ENCODE results near the gene DDAH2. TPM values are rescaled to one million over a fixed set of nuclear protein-coding genes. Genes with fewer than 3 reads are reported as not detected.

The DDAH2 gene, protein sequence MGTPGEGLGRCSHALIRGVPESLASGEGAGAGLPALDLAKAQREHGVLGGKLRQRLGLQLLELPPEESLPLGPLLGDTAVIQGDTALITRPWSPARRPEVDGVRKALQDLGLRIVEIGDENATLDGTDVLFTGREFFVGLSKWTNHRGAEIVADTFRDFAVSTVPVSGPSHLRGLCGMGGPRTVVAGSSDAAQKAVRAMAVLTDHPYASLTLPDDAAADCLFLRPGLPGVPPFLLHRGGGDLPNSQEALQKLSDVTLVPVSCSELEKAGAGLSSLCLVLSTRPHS
- 10.2 and 10.9 TPM in 2 replicates for total RNA-seq (2013; cell fraction: nucleolus; rRNA removed)
- 6.6 and 9.5 TPM in 2 replicates for total RNA-seq (2014; rRNA removed)
- 4.7 and 6.3 TPM in 2 replicates for total RNA-seq (2014; rRNA removed; fragmentation: Illumina TruSeq; extraction: Trizol)
- 8.3 and 10.8 TPM in 2 replicates for total RNA-seq (2021)
- polyA plus RNA-seq (2011; ENCODE audit: low read depth): 3.3 TPM
- polyA plus RNA-seq (2011; rRNA removed): 2.1 and 3.5 TPM in 2 replicates
- 7.7 and 11.3 TPM in 2 replicates for polyA plus RNA-seq (2011; cell fraction: cytosol; rRNA removed)
- 58.7 and 72.3 TPM in 2 replicates for polyA plus RNA-seq (2011; cell fraction: nucleus; rRNA removed)
- polyA plus RNA-seq (2012): 6.6 and 8.1 TPM in 2 replicates
- polyA plus RNA-seq (2014; fragmentation: Illumina TruSeq; extraction: Trizol): 0.35 and 2.1 TPM in 2 replicates
- polyA plus RNA-seq (2014; fragmentation: Nextera tagmentation; extraction: Ambion mirVana): 1 to 10 TPM in 1 of 2 experiments, under 1 TPM in 1; 0.35 to 2.1 TPM
- polyA plus RNA-seq (2014; rRNA removed): 9.9 and 12.2 TPM in 2 replicates
- polyA plus RNA-seq (2016; fragmentation: Nextera tagmentation; extraction: Ambion mirVana): 1 to 10 TPM; 6.1 to 7.2 TPM
- 1.6 and 2.7 TPM in 2 replicates for polyA minus RNA-seq (2011; rRNA and poly(A)+ RNA removed)
- 1.3 and 2.2 TPM in 2 replicates for polyA minus RNA-seq (2011; cell fraction: cytosol; rRNA and poly(A)+ RNA removed)
- polyA minus RNA-seq (2011; cell fraction: nucleus; rRNA and poly(A)+ RNA removed): 5.1 and 9.6 TPM in 2 replicates
- percentile 69 among the genes with signal in this experiment for Bru-seq, nascent RNA
- percentile 84 among the genes with signal in this experiment for BruChase-seq, experiment 1, labeled RNA remaining after a 6-hour chase
- BruChase-seq, experiment 2, labeled RNA remaining after a 2-hour chase: percentile 78 among the genes with signal in this experiment
- long read RNA-seq, experiment 1, partial matches to known transcripts: 0 of 1 reads
- long read RNA-seq, experiment 1, other reads (novel, unspliced or antisense): 0 of 1 reads
- long read RNA-seq, experiment 2: 0 reads

DNA sequence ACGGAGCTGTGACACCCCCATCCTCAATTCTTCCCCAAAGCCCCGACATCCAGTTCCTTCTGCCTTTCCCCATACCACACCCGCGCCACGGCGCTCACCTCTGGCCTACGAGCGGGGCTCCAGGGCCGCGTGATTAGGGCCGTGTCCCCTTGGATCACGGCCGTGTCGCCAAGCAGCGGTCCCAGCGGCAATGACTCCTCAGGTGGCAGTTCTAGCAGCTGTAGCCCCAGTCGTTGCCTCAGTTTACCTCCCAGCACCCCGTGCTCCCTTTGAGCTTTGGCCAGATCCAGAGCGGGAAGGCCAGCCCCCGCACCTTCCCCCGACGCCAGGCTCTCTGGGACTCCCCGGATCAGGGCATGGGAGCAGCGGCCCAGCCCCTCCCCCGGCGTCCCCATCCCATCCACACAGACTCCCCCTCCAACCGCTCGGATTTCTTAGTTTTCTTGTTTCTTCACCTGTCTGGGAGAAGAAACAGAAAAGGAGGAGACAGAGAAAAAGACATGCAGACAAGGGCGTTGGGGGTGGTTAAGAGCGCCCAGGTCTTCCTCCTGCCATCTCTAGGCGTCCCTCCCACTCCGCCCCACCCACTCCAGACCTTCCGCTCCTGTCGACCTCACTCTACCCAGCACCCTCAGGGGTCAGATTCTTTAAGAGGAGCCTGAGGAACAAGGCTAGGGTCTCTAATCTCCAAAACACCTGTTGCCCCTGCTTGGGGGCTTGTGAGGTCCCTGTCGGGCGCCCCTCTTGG is at the start of gene DDAH2:
Gene DDAH2 (minus strand): TSS at position 533 of the 748 bp plus-strand sequence. CDS start 138 bp downstream, at position 395.
- Histone ChIP-seq H3K9ac (ENCODE audit: control insufficient read depth, insufficient read depth, low read length) (peak within 1 kb of the TSS; percentile 25; the same call in 1 of the 2 replicates), H3K4me2 (ENCODE audit: control insufficient read depth, insufficient read depth) (peak within 1 kb of the TSS; percentile 98), H4K20me1 (ENCODE audit: control insufficient read depth, insufficient read depth) (no peaks in the 10 kb centered on the region), H3K27ac (ENCODE audit: control insufficient read depth, insufficient read depth) (peak within 1 kb of the TSS; percentile 60; the same call in 1 of the 2 replicates), H2AFZ (ENCODE audit: control insufficient read depth, low read depth, low read length) (peak within 1 kb of the TSS; percentile 29), H3K9me3 (replicated peaks; ENCODE audit: control insufficient read depth, insufficient read depth, low read length) (no peaks in the 10 kb centered on the region), H3K27me3 (replicated peaks in 1 of 2; ENCODE audit: control insufficient read depth in 2 of 2, insufficient read depth in 2 of 2, low read length in 1 of 2) (no peaks in the 10 kb centered on the region), H3K4me1 (ENCODE audit: control insufficient read depth, insufficient read depth, low read length) (peaks cover 28% of the 10 kb centered on the region), H3K4me3 (peak within 1 kb of the TSS; percentile 78), H3K79me2 (ENCODE audit: control insufficient read depth, insufficient read depth, low read length) (peaks cover 10% of the 10 kb centered on the region), H3K36me3 (ENCODE audit: control insufficient read depth in 2 of 2, insufficient read depth in 2 of 2, low read length in 1 of 2) (peaks cover 3 to 13% of the 10 kb centered on the region in 2 experiments)
- peak; percentile 30 for ATAC-seq
- DNase-seq (ENCODE audit: low read depth, low spot score): no peak
- ChIA-PET CTCF (interaction anchor here (0.6 to 15.8 kb wide), 16 partner anchors 10 to 169 kb away, joined by 3 to 208 read pairs (median 5); partner anchors contain the start of genes HSPA1B, MSH5 and VARS1), POLR2A (interaction anchor here (1.1 to 2.8 kb wide), 5 partner anchors 11 to 102 kb away, joined by 3 to 30 read pairs (median 6); partner anchors contain the start of gene MSH5), RAD21 (ENCODE audit: unreplicated experiment) (interaction anchor here (0.7 to 3.6 kb wide), 17 partner anchors 10 to 467 kb away, joined by 3 to 44 read pairs (median 4); partner anchors contain the start of genes HSPA1A, HSPA1B, HSPA1L and LSM2), SMC1A (ENCODE audit: uncharacterized antibody, unreplicated experiment) (interaction anchor here (0.6 to 5.3 kb wide), 9 partner anchors 10 to 104 kb away, joined by 3 to 45 read pairs (median 4); partner anchors contain the start of genes ABHD16A, CLIC1, LSM2 and MSH5)
- no peak for FAIRE-seq
- in situ Hi-C loops (cut with MboI): no loop called here
- 0 out of 2 replicates have a peak, but pooled peaks have one; percentile 38 for TF ChIP-seq MXI1 (IDR thresholded peaks at IDR 0.05; ENCODE audit: low read depth, low read length)
- TF ChIP-seq, protein P1, sequence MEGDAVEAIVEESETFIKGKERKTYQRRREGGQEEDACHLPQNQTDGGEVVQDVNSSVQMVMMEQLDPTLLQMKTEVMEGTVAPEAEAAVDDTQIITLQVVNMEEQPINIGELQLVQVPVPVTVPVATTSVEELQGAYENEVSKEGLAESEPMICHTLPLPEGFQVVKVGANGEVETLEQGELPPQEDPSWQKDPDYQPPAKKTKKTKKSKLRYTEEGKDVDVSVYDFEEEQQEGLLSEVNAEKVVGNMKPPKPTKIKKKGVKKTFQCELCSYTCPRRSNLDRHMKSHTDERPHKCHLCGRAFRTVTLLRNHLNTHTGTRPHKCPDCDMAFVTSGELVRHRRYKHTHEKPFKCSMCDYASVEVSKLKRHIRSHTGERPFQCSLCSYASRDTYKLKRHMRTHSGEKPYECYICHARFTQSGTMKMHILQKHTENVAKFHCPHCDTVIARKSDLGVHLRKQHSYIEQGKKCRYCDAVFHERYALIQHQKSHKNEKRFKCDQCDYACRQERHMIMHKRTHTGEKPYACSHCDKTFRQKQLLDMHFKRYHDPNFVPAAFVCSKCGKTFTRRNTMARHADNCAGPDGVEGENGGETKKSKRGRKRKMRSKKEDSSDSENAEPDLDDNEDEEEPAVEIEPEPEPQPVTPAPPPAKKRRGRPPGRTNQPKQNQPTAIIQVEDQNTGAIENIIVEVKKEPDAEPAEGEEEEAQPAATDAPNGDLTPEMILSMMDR (IDR thresholded peaks at IDR 0.05 in 2 of 3, conservative IDR thresholded peaks at IDR 0.05 in 1 of 3; ENCODE audit: control insufficient read depth in 2 of 3, extremely low read depth in 1 of 3, insufficient read depth in 1 of 3, low read depth in 3 of 3, low read length in 3 of 3): peak in 1 of 3 experiments; percentile 91; a peak in 3 of 6 replicates
- TF ChIP-seq POLR2A (IDR thresholded peaks at IDR 0.05; ENCODE audit: low read depth, low read length): peak; percentile 38; the same call in 1 of the 2 replicates
- no peak for TF ChIP-seq CBX3 (IDR thresholded peaks at IDR 0.05; ENCODE audit: borderline replicate concordance, low read depth)
- BruUV-seq (replicated peaks): no TSS peak
- intact Hi-C loops (cut with micrococcal nuclease; ENCODE audit: unreplicated experiment): loop anchor here (1.0 to 2.0 kb wide), 3 partner anchors 40 to 98 kb away; partner anchors contain the start of gene HSPA1B
- 35% methylated on average over 36 of the region's 36 CpGs for WGBS (ENCODE audit: insufficient coverage, insufficient replicate concordance, low lambda C conversion rate, missing lambda C conversion rate)
